Natural killer cell (primary cell): Measurements from ENCODE around the gene SLCO4A1. TPM values are rescaled to one million over a fixed set of nuclear protein-coding genes. Genes with fewer than 3 reads are reported as not detected.

Experiments
- ATAC-seq, 3 donors: fragments of 150-1000 bp in 2 of 3; fragments of 200-7000 bp in 1 of 3; cut with Tn5 transposase; 1 replicate in 1 of 3; 2 replicates in 2 of 3; pipeline ENCODE4 v1.10.0; 2021; ENCODE audit warnings: mild to moderate bottlenecking in 2 of 3, moderate library complexity in 2 of 3
- DNase-seq, 2 donors: peaks; one replicate each; pipeline versions ENCODE4 v3.0.0 to v3.0.0-alpha.2; 2013 to 2021; ENCODE audit warnings: mixed read lengths in 1 of 2
- H3K27ac ChIP-seq: one replicate; pipeline ENCODE4 v1.5.1; 2013; ENCODE audit warnings: mild to moderate bottlenecking, low read length
- H3K27me3 ChIP-seq: one replicate; pipeline ENCODE4 v1.6.1; 2013; ENCODE audit warnings: low read length; ENCODE audit not compliant: control insufficient read depth, insufficient read depth
- H3K36me3 ChIP-seq: one replicate; pipeline ENCODE4 v1.6.1; 2013; ENCODE audit warnings: low read length; ENCODE audit not compliant: control insufficient read depth, insufficient read depth
- H3K4me1 ChIP-seq: one replicate; pipeline ENCODE4 v1.6.1; 2013; ENCODE audit warnings: low read length; ENCODE audit not compliant: control insufficient read depth, insufficient read depth
- H3K4me3 ChIP-seq: one replicate; pipeline ENCODE4 v1.5.1; 2013; ENCODE audit warnings: low read length
- H3K9me3 ChIP-seq: one replicate; pipeline ENCODE4 v1.6.1; 2013; ENCODE audit warnings: low read length; ENCODE audit not compliant: control insufficient read depth, insufficient read depth
- H3K27ac Mint-ChIP-seq, 2 donors: one replicate each; pipeline ENCODE4 v1.8.0; 2022; ENCODE audit warnings: mild to moderate bottlenecking in 2 of 2, mixed read lengths in 2 of 2, moderate library complexity in 1 of 2
- H3K27me3 Mint-ChIP-seq, 2 donors: one replicate each; pipeline ENCODE4 v1.8.0; 2022; ENCODE audit warnings: low read depth in 2 of 2, mixed read lengths in 2 of 2
- H3K36me3 Mint-ChIP-seq: one replicate; pipeline ENCODE4 v1.8.0; 2022; ENCODE audit warnings: mixed read lengths
- H3K4me1 Mint-ChIP-seq, 2 donors: one replicate each; pipeline ENCODE4 v1.8.0; 2022; ENCODE audit warnings: mixed read lengths in 2 of 2
- H3K4me3 Mint-ChIP-seq: one replicate; pipeline ENCODE4 v1.8.0; 2022; ENCODE audit warnings: mild to moderate bottlenecking, moderate library complexity, mixed read lengths
- H3K9me3 Mint-ChIP-seq, 2 donors: one replicate each; pipeline ENCODE4 v1.8.0; 2022; ENCODE audit warnings: mixed read lengths in 2 of 2
- CTCF ChIP-seq: fragments of 200-600 bp; IDR thresholded peaks from one replicate; pipeline ENCODE4 v1.8.0; 2022; ENCODE audit warnings: antibody characterized with exemption
- WGBS: methylation state at CpG from one replicate; pipeline ENCODE4 v1.1.7; 2013; ENCODE audit warnings: missing lambda C conversion rate; ENCODE audit not compliant: insufficient coverage; 5-methylcytosine and 5-hydroxymethylcytosine counted together
- intact Hi-C: fragments of 100-400 bp; cut with micrococcal nuclease; formaldehyde crosslinking; loops from one replicate; pipeline ENCODE4 v1.14.2; 2022
- total RNA-seq, 4 donors: library from RNA; stranded (reverse); fragments of 120-200 nt in 1 of 4; gene quantifications; one replicate each; pipeline versions ENCODE4 v1.2.3 to v1.2.4, GENCODE V29; 2013 to 2022

SLCO4A1 gene
- total RNA-seq, 3 donors from 2014 or later (not counting 1 experiment from before 2014, with no cell fraction given) = 0.59 to 1.4 (median 1.1) TPM

- no peak for TF ChIP-seq CTCF
- no peaks in the 10 kb centered on the region for H3K9me3 ChIP-seq
- peak overlapping the region; percentile 88 to 96 for H3K27ac Mint-ChIP-seq
- H3K27ac ChIP-seq = peak overlapping the region; percentile 70
- DNase-seq (peak; percentile 65 to 67), ATAC-seq (peak; percentile 67 to 83 (median 71))
- H3K4me3 Mint-ChIP-seq = peak overlapping the region; percentile 84
- H3K9me3 Mint-ChIP-seq = no peaks in the 10 kb centered on the region
- intact Hi-C loops = loop anchor here (1.0 kb wide), 1 partner anchor 14 kb away; no protein-coding TSS in a partner anchor
- H3K4me3 ChIP-seq = peak overlapping the region; percentile 14
- peaks cover 35 to 52% of the 10 kb centered on the region in 2 donors for H3K4me1 Mint-ChIP-seq
- no peaks in the 10 kb centered on the region for H3K36me3 ChIP-seq
- no peaks in the 10 kb centered on the region for H3K27me3 Mint-ChIP-seq
- 2% methylated on average over 26 of the region's 26 CpGs for WGBS
- no peaks in the 10 kb centered on the region for H3K27me3 ChIP-seq
- H3K4me1 ChIP-seq = peaks cover 71% of the 10 kb centered on the region
- H3K36me3 Mint-ChIP-seq = no peaks in the 10 kb centered on the region
These were observed 39.0 kb upstream of the SLCO4A1 start for GRCh38 chr20:62603021-62603906.

DNA sequence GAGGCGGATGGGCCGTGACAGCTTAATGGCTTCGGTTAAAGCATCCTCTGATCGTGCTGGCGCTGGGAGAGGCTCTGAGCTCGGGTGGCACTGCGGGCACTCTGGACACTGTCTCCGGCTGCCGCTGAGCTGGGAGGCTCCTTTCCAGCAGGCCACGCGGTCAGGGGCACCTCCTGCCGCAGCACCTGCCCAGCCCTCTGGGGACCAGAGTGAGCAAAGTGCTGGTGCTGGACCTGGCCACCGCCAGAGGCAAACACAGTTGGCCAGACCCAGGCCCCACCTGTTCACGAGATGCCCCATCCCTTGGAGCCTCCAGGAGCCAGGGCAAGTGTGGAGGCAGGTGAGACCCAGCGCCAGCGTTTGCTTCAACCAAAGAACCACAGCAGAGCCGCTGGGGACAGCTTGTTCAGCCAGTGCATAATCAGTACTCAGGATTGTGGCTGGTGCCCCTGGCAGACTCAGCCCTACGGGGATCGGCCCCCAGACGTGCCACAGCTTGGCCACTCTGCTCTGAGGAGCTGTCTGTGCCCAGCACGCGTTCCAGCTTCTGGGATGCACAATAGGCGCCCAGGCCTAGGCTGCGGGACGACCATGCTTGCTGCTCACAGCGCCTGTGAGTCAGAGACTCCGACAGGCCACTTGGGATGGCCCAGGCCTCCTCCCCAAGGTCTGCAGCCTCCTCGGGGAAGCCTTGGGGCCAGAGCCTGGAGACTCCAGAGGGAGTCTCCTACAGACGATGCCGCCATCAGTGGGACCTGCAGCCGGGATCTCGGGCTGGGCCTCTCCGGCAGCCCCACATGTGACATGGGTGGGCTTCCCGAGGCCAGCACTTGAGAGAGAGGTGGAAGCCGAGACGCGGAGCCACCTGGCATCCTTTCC, 38.2 kb upstream of the SLCO4A1 start:
- peak overlapping the region; percentile 88 to 96 for H3K27ac Mint-ChIP-seq
- Histone ChIP-seq H3K36me3 (no peaks in the 10 kb centered on the region), H3K4me1 (peaks cover 64% of the 10 kb centered on the region), H3K4me3 (peak overlapping the region; percentile 14), H3K27me3 (no peaks in the 10 kb centered on the region), H3K9me3 (no peaks in the 10 kb centered on the region), H3K27ac (peak overlapping the region; percentile 70)
- peak overlapping the region; percentile 55 for H3K4me3 Mint-ChIP-seq
- H3K9me3 Mint-ChIP-seq = no peaks in the 10 kb centered on the region
- ATAC-seq (no peak), DNase-seq (no peak)
- H3K36me3 Mint-ChIP-seq = no peaks in the 10 kb centered on the region
- no peaks in the 10 kb centered on the region for H3K27me3 Mint-ChIP-seq
- H3K4me1 Mint-ChIP-seq = peaks cover 35 to 50% of the 10 kb centered on the region in 2 donors
- 52% methylated on average over 37 of the region's 37 CpGs for WGBS
- no peak for TF ChIP-seq CTCF
- intact Hi-C loops = loop anchor here (1.0 kb wide), 1 partner anchor 13 kb away; no protein-coding TSS in a partner anchor

GRCh38 chr20:62604796-62605195, 37.5 kb upstream of the SLCO4A1 start:
- no peaks in the 10 kb centered on the region for H3K36me3 ChIP-seq
- peaks cover 58% of the 10 kb centered on the region for H3K4me1 ChIP-seq
- no peak overlapping the region for H3K27ac ChIP-seq
- intact Hi-C loops = no loop called here
- Mint-ChIP-seq H3K4me1 (peaks cover 35 to 50% of the 10 kb centered on the region in 2 donors), H3K9me3 (no peaks in the 10 kb centered on the region), H3K36me3 (no peaks in the 10 kb centered on the region), H3K27ac (peak overlapping the region; percentile 61 to 83), H3K4me3 (peak overlapping the region; percentile 13), H3K27me3 (no peaks in the 10 kb centered on the region)
- 79% methylated on average over 9 of the region's 9 CpGs for WGBS
- no peaks in the 10 kb centered on the region for H3K27me3 ChIP-seq
- TF ChIP-seq CTCF = no peak
- ATAC-seq (no peak), DNase-seq (no peak)
- H3K4me3 ChIP-seq = no peak overlapping the region
- H3K9me3 ChIP-seq = no peaks in the 10 kb centered on the region
